HepG2 (cell line): ENCODE data around the gene SRCIN1. TPM values are rescaled to one million over a fixed set of nuclear protein-coding genes. Genes with fewer than 3 reads are reported as not detected.

Experiments used
- EZH2 ChIP-seq: conservative IDR thresholded peaks from 2 replicates; pipeline ENCODE4 v1.6.1; 2012; ENCODE audit warnings: mild to moderate bottlenecking, low read depth, low read length, moderate library complexity
- GABPA ChIP-seq, 2 experiments: IDR thresholded peaks; 2 replicates each; pipeline ENCODE4 v1.6.1; 2011 to 2016; ENCODE audit warnings: low read depth in 2 of 2, low read length in 1 of 2, missing biosample characterization in 1 of 2, missing genetic modification characterization in 1 of 2
- KAT8 ChIP-seq: IDR thresholded peaks from 2 replicates; pipeline ENCODE4 v1.6.1; 2016; ENCODE audit warnings: missing genetic modification reagents, missing compliant biosample characterization
- KDM1A ChIP-seq: IDR thresholded peaks from 2 replicates; pipeline ENCODE4 v1.6.1; 2016; ENCODE audit warnings: missing compliant biosample characterization
- POLR2G ChIP-seq: fragments of 200-400 bp; formaldehyde crosslinking; IDR thresholded peaks from 2 replicates; pipeline ENCODE4 v1.6.1; 2018; ENCODE audit warnings: mild to moderate bottlenecking, low read depth, low read length, moderate library complexity
- SCMH1 ChIP-seq: sonication (generic); formaldehyde crosslinking; IDR thresholded peaks from 2 replicates; pipeline ENCODE4 v1.9.0; 2021; ENCODE audit warnings: missing genetic modification reagents, mild to moderate bottlenecking, borderline replicate concordance
- TOPORS ChIP-seq: sonication (generic); formaldehyde crosslinking; IDR thresholded peaks from 2 replicates; pipeline ENCODE4 v1.8.0; 2023; ENCODE audit warnings: mild to moderate bottlenecking, missing genetic modification reagents
- ZBTB3 ChIP-seq: sonication (generic); formaldehyde crosslinking; IDR thresholded peaks from 2 replicates; pipeline ENCODE4 v1.4.0; 2020; ENCODE audit warnings: low read depth, mild to moderate bottlenecking, moderate library complexity, missing genetic modification reagents, borderline replicate concordance
- ZC3H13 ChIP-seq: sonication (generic); formaldehyde crosslinking; IDR thresholded peaks from 2 replicates; pipeline ENCODE4 v1.8.1; 2023; ENCODE audit warnings: mild to moderate bottlenecking, missing genetic modification reagents, moderate library complexity
- ZNF12 ChIP-seq: sonication (generic); formaldehyde crosslinking; IDR thresholded peaks from 2 replicates; pipeline ENCODE4 v1.5.0; 2020; ENCODE audit warnings: missing genetic modification reagents
- ZNF235 ChIP-seq: sonication (generic); formaldehyde crosslinking; IDR thresholded peaks from 2 replicates; pipeline ENCODE4 v1.8.1; 2023; ENCODE audit warnings: mild to moderate bottlenecking, missing genetic modification reagents, borderline replicate concordance
- ZNF24 ChIP-seq: fragments of 450-650 bp; IDR thresholded peaks from 2 replicates; pipeline ENCODE4 v1.6.1; 2017; ENCODE audit warnings: antibody characterized with exemption, mild to moderate bottlenecking
- ZNF337 ChIP-seq: sonication (generic); formaldehyde crosslinking; IDR thresholded peaks from 2 replicates; pipeline ENCODE4 v1.5.1; 2020; ENCODE audit warnings: missing genetic modification reagents, low read depth, mild to moderate bottlenecking, borderline replicate concordance
- ZNF557 ChIP-seq: sonication (generic); formaldehyde crosslinking; IDR thresholded peaks from 2 replicates; pipeline ENCODE4 v1.4.0; 2020; ENCODE audit warnings: missing genetic modification reagents
- ZNF558 ChIP-seq: sonication (generic); formaldehyde crosslinking; IDR thresholded peaks from 2 replicates; pipeline ENCODE4 v1.9.0; 2022; ENCODE audit warnings: mild to moderate bottlenecking, missing genetic modification reagents, borderline replicate concordance
- polyA plus RNA-seq, 8 experiments: library from polyadenylated mRNA; depleted of rRNA in 3 of 8; stranded (reverse) in 7 of 8; unstranded in 1 of 8; fragments of >200 nt; fragmentation: Illumina TruSeq in 4 of 8; extraction: Trizol in 4 of 8; gene quantifications; 2 replicates each; pipeline versions ENCODE4 v1.2.1 to v1.2.3, GENCODE V29; 2011 to 2016; ENCODE audit warnings: low read depth in 4 of 8, missing spikeins in 1 of 8, mixed read lengths in 1 of 8; ENCODE audit not compliant: insufficient read depth in 1 of 8
- total RNA-seq, 5 experiments: library from RNA; depleted of rRNA; stranded (reverse); fragments of >200 nt; fragmentation: Illumina TruSeq; extraction: Trizol; gene quantifications; 2 replicates each; pipeline ENCODE4 v1.2.3, GENCODE V29; 2016; ENCODE audit warnings: low read depth in 1 of 5
- TF ChIP-seq, protein P1 (sequence below): sonication (generic); formaldehyde crosslinking; IDR thresholded peaks from 2 replicates; pipeline ENCODE4 v1.8.0; 2023; ENCODE audit warnings: mild to moderate bottlenecking, missing genetic modification reagents
- TF ChIP-seq, protein P2 (sequence below): sonication (generic); formaldehyde crosslinking; IDR thresholded peaks from 2 replicates; pipeline ENCODE4 v1.4.0; 2020; ENCODE audit warnings: missing genetic modification reagents
- TF ChIP-seq, protein P3 (sequence below): sonication (generic); formaldehyde crosslinking; IDR thresholded peaks from 2 replicates; pipeline ENCODE4 v1.4.0; 2020; ENCODE audit warnings: missing genetic modification reagents
- TF ChIP-seq, protein P4 (sequence below): sonication (generic); formaldehyde crosslinking; IDR thresholded peaks from 2 replicates; pipeline ENCODE4 v1.4.0; 2020; ENCODE audit warnings: missing genetic modification reagents
- TF ChIP-seq, protein P5 (sequence below): sonication (generic); formaldehyde crosslinking; IDR thresholded peaks from 2 replicates; pipeline ENCODE4 v1.4.0; 2020; ENCODE audit warnings: mild to moderate bottlenecking, missing genetic modification reagents
- TF ChIP-seq, protein P6 (sequence below): sonication (generic); formaldehyde crosslinking; IDR thresholded peaks from 2 replicates; pipeline ENCODE4 v1.5.1; 2020; ENCODE audit warnings: missing genetic modification reagents, mild to moderate bottlenecking, borderline replicate concordance

The SRCIN1 gene
- total and polyA plus RNA-seq, 2 of the 13 experiments (the other 11 are each of a cell fraction or from before 2014, with no cell fraction given), result 1.2 to 9.6 TPM

DNA sequence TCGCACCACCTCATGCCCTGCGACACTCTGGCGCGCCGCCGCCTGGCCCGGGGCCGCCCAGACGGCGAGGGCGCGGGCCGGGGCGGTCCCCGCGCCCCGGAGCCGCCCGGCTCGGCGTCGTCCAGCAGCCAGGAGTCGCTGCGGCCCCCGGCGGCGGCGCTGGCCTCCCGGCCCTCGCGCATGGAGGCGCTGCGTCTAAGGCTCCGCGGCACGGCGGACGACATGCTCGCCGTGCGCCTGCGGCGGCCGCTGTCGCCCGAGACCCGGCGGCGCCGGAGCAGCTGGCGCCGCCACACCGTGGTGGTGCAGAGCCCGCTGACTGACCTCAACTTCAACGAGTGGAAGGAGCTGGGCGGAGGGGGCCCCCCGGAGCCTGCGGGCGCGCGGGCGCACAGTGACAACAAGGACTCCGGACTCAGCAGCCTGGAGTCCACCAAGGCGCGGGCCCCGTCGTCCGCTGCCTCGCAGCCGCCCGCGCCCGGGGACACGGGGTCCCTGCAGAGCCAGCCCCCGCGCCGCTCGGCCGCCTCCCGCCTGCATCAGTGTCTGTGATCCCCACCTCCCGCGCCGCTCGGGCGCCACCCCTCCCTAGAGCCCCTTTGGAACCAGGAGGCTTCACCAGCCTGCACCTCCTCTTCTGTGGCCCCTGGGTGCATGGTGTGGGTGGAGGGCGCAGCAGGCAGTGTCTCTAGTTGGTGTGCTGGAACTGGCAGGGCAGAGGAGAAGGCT lies 95.2 kb downstream of the SRCIN1 start (continued):
- TF ChIP-seq ZNF12 (CRISPR knock-in tag), result no peak
- no peak for TF ChIP-seq ZNF24
- TF ChIP-seq, protein P1, sequence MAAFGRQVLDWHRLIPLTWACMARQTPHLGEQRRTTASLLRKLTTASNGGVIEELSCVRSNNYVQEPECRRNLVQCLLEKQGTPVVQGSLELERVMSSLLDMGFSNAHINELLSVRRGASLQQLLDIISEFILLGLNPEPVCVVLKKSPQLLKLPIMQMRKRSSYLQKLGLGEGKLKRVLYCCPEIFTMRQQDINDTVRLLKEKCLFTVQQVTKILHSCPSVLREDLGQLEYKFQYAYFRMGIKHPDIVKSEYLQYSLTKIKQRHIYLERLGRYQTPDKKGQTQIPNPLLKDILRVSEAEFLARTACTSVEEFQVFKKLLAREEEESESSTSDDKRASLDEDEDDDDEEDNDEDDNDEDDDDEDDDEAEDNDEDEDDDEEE (CRISPR knock-in tag), result 0 out of 2 replicates have a peak, but pooled peaks have one; percentile 63
- TF ChIP-seq GABPA (IDR thresholded peaks at IDR 0.05; ENCODE audit: low read depth, low read length), result no peak
- TF ChIP-seq GABPA (CRISPR knock-in tag; IDR thresholded peaks at IDR 0.05; ENCODE audit: low read depth), result no peak
- no peak for TF ChIP-seq ZNF557 (CRISPR knock-in tag)
- TF ChIP-seq SCMH1 (CRISPR knock-in tag), result no peak
- TF ChIP-seq, protein P2, sequence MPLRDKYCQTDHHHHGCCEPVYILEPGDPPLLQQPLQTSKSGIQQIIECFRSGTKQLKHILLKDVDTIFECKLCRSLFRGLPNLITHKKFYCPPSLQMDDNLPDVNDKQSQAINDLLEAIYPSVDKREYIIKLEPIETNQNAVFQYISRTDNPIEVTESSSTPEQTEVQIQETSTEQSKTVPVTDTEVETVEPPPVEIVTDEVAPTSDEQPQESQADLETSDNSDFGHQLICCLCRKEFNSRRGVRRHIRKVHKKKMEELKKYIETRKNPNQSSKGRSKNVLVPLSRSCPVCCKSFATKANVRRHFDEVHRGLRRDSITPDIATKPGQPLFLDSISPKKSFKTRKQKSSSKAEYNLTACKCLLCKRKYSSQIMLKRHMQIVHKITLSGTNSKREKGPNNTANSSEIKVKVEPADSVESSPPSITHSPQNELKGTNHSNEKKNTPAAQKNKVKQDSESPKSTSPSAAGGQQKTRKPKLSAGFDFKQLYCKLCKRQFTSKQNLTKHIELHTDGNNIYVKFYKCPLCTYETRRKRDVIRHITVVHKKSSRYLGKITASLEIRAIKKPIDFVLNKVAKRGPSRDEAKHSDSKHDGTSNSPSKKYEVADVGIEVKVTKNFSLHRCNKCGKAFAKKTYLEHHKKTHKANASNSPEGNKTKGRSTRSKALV, result peak; percentile 97
- TF ChIP-seq KAT8 (CRISPR knock-in tag), result no peak
- TF ChIP-seq, protein P3, sequence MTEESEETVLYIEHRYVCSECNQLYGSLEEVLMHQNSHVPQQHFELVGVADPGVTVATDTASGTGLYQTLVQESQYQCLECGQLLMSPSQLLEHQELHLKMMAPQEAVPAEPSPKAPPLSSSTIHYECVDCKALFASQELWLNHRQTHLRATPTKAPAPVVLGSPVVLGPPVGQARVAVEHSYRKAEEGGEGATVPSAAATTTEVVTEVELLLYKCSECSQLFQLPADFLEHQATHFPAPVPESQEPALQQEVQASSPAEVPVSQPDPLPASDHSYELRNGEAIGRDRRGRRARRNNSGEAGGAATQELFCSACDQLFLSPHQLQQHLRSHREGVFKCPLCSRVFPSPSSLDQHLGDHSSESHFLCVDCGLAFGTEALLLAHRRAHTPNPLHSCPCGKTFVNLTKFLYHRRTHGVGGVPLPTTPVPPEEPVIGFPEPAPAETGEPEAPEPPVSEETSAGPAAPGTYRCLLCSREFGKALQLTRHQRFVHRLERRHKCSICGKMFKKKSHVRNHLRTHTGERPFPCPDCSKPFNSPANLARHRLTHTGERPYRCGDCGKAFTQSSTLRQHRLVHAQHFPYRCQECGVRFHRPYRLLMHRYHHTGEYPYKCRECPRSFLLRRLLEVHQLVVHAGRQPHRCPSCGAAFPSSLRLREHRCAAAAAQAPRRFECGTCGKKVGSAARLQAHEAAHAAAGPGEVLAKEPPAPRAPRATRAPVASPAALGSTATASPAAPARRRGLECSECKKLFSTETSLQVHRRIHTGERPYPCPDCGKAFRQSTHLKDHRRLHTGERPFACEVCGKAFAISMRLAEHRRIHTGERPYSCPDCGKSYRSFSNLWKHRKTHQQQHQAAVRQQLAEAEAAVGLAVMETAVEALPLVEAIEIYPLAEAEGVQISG (CRISPR knock-in tag), result peak; percentile 44; the same call in 1 of the 2 replicates
- no peak for TF ChIP-seq KDM1A (CRISPR knock-in tag)
- TF ChIP-seq, protein P4, sequence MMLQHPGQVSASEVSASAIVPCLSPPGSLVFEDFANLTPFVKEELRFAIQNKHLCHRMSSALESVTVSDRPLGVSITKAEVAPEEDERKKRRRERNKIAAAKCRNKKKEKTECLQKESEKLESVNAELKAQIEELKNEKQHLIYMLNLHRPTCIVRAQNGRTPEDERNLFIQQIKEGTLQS, result no peak
- 0 out of 2 replicates have a peak, but pooled peaks have one; percentile 13 for TF ChIP-seq TOPORS (CRISPR knock-in tag)
- no peak for TF ChIP-seq POLR2G
- no peak for TF ChIP-seq ZNF235 (CRISPR knock-in tag)
- no peak for TF ChIP-seq ZBTB3 (CRISPR knock-in tag)
- no peak for TF ChIP-seq ZC3H13 (CRISPR knock-in tag)
- TF ChIP-seq, protein P5, sequence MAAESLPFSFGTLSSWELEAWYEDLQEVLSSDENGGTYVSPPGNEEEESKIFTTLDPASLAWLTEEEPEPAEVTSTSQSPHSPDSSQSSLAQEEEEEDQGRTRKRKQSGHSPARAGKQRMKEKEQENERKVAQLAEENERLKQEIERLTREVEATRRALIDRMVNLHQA (CRISPR knock-in tag), result no peak
- TF ChIP-seq, protein P6, sequence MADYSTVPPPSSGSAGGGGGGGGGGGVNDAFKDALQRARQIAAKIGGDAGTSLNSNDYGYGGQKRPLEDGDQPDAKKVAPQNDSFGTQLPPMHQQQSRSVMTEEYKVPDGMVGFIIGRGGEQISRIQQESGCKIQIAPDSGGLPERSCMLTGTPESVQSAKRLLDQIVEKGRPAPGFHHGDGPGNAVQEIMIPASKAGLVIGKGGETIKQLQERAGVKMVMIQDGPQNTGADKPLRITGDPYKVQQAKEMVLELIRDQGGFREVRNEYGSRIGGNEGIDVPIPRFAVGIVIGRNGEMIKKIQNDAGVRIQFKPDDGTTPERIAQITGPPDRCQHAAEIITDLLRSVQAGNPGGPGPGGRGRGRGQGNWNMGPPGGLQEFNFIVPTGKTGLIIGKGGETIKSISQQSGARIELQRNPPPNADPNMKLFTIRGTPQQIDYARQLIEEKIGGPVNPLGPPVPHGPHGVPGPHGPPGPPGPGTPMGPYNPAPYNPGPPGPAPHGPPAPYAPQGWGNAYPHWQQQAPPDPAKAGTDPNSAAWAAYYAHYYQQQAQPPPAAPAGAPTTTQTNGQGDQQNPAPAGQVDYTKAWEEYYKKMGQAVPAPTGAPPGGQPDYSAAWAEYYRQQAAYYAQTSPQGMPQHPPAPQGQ (CRISPR knock-in tag), result no peak
- TF ChIP-seq ZNF337 (CRISPR knock-in tag), result no peak
- no peak for TF ChIP-seq ZNF558 (CRISPR knock-in tag)
- no peak for TF ChIP-seq EZH2
